Liver (tissue), 9 donors: ENCODE results near the gene NDUFS1. TPM values are rescaled to one million over a fixed set of nuclear protein-coding genes. Genes with fewer than 3 reads are reported as not detected.

Experiments used
- DNase-seq: peaks from one replicate; pipeline ENCODE4 v3.0.0-alpha.2; 2017; ENCODE audit warnings: low spot score
- H3K27ac ChIP-seq, 2 donors: one replicate each; pipeline ENCODE4 v1.7.0; 2013; ENCODE audit warnings: inconsistent platforms in 2 of 2, low read length in 2 of 2, control low read depth in 1 of 2, low read depth in 1 of 2, mild to moderate bottlenecking in 1 of 2
- H3K27me3 ChIP-seq, 4 donors: one replicate each; pipeline versions ENCODE4 v1.6.1 to v1.7.0; 2013; ENCODE audit warnings: low read length in 3 of 4, inconsistent platforms in 1 of 4, mild to moderate bottlenecking in 1 of 4, moderate library complexity in 1 of 4; ENCODE audit not compliant: control insufficient read depth in 4 of 4, insufficient read depth in 4 of 4
- H3K36me3 ChIP-seq, 4 donors: one replicate each; pipeline versions ENCODE4 v1.6.1 to v1.7.0; 2013; ENCODE audit warnings: low read length in 3 of 4, mild to moderate bottlenecking in 3 of 4, low read depth in 1 of 4, moderate library complexity in 1 of 4; ENCODE audit not compliant: control insufficient read depth in 4 of 4, insufficient read depth in 3 of 4
- H3K4me1 ChIP-seq, 4 donors: one replicate each; pipeline versions ENCODE4 v1.6.1 to v1.7.0; 2013; ENCODE audit warnings: low read length in 3 of 4, mild to moderate bottlenecking in 3 of 4, moderate library complexity in 1 of 4; ENCODE audit not compliant: control insufficient read depth in 4 of 4, insufficient read depth in 4 of 4
- H3K4me3 ChIP-seq, 3 donors: one replicate each; pipeline versions ENCODE4 v1.6.1 to v1.7.0; 2013; ENCODE audit warnings: low read length in 3 of 3, control low read depth in 1 of 3, low read depth in 1 of 3, mild to moderate bottlenecking in 1 of 3
- H3K9ac ChIP-seq, 2 donors: one replicate each; pipeline ENCODE4 v1.7.0; 2013; ENCODE audit warnings: low read length in 2 of 2, mild to moderate bottlenecking in 2 of 2, moderate library complexity in 2 of 2, control low read depth in 1 of 2, low read depth in 1 of 2
- H3K9me3 ChIP-seq, 4 donors: one replicate each; pipeline versions ENCODE4 v1.6.1 to v1.7.0; 2013; ENCODE audit warnings: low read length in 3 of 4; ENCODE audit not compliant: control insufficient read depth in 4 of 4
- ATF3 ChIP-seq: IDR thresholded peaks from 2 replicates; pipeline ENCODE4 v1.6.1; 2016; ENCODE audit warnings: antibody characterized with exemption
- EGR1 ChIP-seq, 2 donors: IDR thresholded peaks; 2 replicates each; pipeline ENCODE4 v1.6.1; 2016 to 2018; ENCODE audit warnings: antibody characterized with exemption in 2 of 2, low read depth in 2 of 2
- FOXA1 ChIP-seq: IDR thresholded peaks from 2 replicates; pipeline ENCODE4 v1.6.1; 2016; ENCODE audit warnings: antibody characterized with exemption
- FOXA2 ChIP-seq: IDR thresholded peaks from 2 replicates; pipeline ENCODE4 v1.6.1; 2016; ENCODE audit warnings: antibody characterized with exemption
- GABPA ChIP-seq, 2 donors: IDR thresholded peaks in 1 of 2; conservative IDR thresholded peaks in 1 of 2; 2 replicates each; pipeline ENCODE4 v1.6.1; 2016; ENCODE audit warnings: antibody characterized with exemption in 2 of 2, mild to moderate bottlenecking in 1 of 2, moderate library complexity in 1 of 2
- HNF4A ChIP-seq, 2 donors: conservative IDR thresholded peaks; 2 replicates each; pipeline ENCODE4 v1.6.1; 2016; ENCODE audit warnings: antibody characterized with exemption in 2 of 2, mild to moderate bottlenecking in 2 of 2
- HNF4G ChIP-seq: IDR thresholded peaks from 2 replicates; pipeline ENCODE4 v1.6.1; 2016; ENCODE audit warnings: antibody characterized with exemption
- JUND ChIP-seq, 2 donors: IDR thresholded peaks; 2 replicates each; pipeline ENCODE4 v1.6.1; 2016; ENCODE audit warnings: antibody characterized with exemption in 2 of 2
- MAX ChIP-seq: IDR thresholded peaks from 2 replicates; pipeline ENCODE4 v1.6.1; 2016; ENCODE audit warnings: antibody characterized with exemption
- NR2F2 ChIP-seq: IDR thresholded peaks from 2 replicates; pipeline ENCODE4 v1.6.1; 2016; ENCODE audit warnings: antibody characterized with exemption
- RAD21 ChIP-seq, 2 donors: IDR thresholded peaks; 2 replicates each; pipeline ENCODE4 v1.6.1; 2016; ENCODE audit warnings: antibody characterized with exemption in 2 of 2, mild to moderate bottlenecking in 2 of 2
- RXRA ChIP-seq, 2 donors: IDR thresholded peaks; 2 replicates each; pipeline ENCODE4 v1.6.1; 2017 to 2018; ENCODE audit warnings: antibody characterized with exemption in 2 of 2, mild to moderate bottlenecking in 1 of 2
- SP1 ChIP-seq: IDR thresholded peaks from 2 replicates; pipeline ENCODE4 v1.6.1; 2018; ENCODE audit warnings: antibody characterized with exemption, mild to moderate bottlenecking
- TAF1 ChIP-seq: conservative IDR thresholded peaks from 2 replicates; pipeline ENCODE4 v1.6.1; 2016; ENCODE audit warnings: antibody characterized with exemption, mild to moderate bottlenecking
- YY1 ChIP-seq: IDR thresholded peaks from 2 replicates; pipeline ENCODE4 v1.6.1; 2016; ENCODE audit warnings: antibody characterized with exemption, mild to moderate bottlenecking
- WGBS: extraction: QIAGEN DNeasy Blood & Tissue Kit; methylation state at CpG from one replicate; pipeline ENCODE4 v1.1.7; 2013; 5-methylcytosine and 5-hydroxymethylcytosine counted together
- polyA plus RNA-seq, 2 donors: library from polyadenylated mRNA; stranded (reverse) in 1 of 2; unstranded in 1 of 2; fragments of 200-250 nt in 1 of 2; fragments of >200 nt in 1 of 2; fragmentation: Nextera tagmentation in 1 of 2; extraction: Ambion mirVana in 1 of 2; gene quantifications; one replicate each; pipeline versions ENCODE4 v1.2.1 to v1.2.3, GENCODE V29; 2013 to 2015
- total RNA-seq, 2 donors: library from RNA; depleted of rRNA; stranded (reverse); fragments of >200 nt; gene quantifications; one replicate each; pipeline ENCODE4 v1.2.3, GENCODE V29; 2014
- TF ChIP-seq, protein P1 (sequence below): IDR thresholded peaks from 2 replicates; pipeline ENCODE4 v1.6.1; 2016; ENCODE audit warnings: antibody characterized with exemption
- TF ChIP-seq, protein P2 (sequence below): IDR thresholded peaks from 2 replicates; pipeline ENCODE4 v1.6.1; 2016; ENCODE audit warnings: antibody characterized with exemption, mild to moderate bottlenecking
- TF ChIP-seq, protein P3 (sequence below): fragments of 150-350 bp; IDR thresholded peaks from 2 replicates; pipeline ENCODE4 v1.5.1; 2017; ENCODE audit warnings: improper control_type of control experiment, low read depth, low read length; ENCODE audit not compliant: missing input control
- donor health status: healthy.
- donor health status: healthy.
- donor health status: healthy.
- donor health status: healthy.
- donor health status: healthy.

NDUFS1 gene
- total and polyA plus RNA-seq, 4 donors: 39.7 to 167 (median 83.2) TPM

GRCh38 chr2:206201075-206201848, 42.0 kb upstream of the NDUFS1 start:
- Histone ChIP-seq H3K36me3 (no peaks in the 10 kb centered on the region), H3K4me1 (no peaks in the 10 kb centered on the region), H3K27ac (no peak overlapping the region), H3K9me3 (no peaks in the 10 kb centered on the region), H3K9ac (no peak overlapping the region), H3K27me3 (no peaks in the 10 kb centered on the region), H3K4me3 (no peak overlapping the region)
- DNase-seq: no peak
- 75% methylated on average over 5 of the region's 5 CpGs for WGBS
- TF ChIP-seq, protein P1, sequence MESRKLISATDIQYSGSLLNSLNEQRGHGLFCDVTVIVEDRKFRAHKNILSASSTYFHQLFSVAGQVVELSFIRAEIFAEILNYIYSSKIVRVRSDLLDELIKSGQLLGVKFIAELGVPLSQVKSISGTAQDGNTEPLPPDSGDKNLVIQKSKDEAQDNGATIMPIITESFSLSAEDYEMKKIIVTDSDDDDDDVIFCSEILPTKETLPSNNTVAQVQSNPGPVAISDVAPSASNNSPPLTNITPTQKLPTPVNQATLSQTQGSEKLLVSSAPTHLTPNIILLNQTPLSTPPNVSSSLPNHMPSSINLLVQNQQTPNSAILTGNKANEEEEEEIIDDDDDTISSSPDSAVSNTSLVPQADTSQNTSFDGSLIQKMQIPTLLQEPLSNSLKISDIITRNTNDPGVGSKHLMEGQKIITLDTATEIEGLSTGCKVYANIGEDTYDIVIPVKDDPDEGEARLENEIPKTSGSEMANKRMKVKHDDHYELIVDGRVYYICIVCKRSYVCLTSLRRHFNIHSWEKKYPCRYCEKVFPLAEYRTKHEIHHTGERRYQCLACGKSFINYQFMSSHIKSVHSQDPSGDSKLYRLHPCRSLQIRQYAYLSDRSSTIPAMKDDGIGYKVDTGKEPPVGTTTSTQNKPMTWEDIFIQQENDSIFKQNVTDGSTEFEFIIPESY: no peak
- TF ChIP-seq, protein P2, sequence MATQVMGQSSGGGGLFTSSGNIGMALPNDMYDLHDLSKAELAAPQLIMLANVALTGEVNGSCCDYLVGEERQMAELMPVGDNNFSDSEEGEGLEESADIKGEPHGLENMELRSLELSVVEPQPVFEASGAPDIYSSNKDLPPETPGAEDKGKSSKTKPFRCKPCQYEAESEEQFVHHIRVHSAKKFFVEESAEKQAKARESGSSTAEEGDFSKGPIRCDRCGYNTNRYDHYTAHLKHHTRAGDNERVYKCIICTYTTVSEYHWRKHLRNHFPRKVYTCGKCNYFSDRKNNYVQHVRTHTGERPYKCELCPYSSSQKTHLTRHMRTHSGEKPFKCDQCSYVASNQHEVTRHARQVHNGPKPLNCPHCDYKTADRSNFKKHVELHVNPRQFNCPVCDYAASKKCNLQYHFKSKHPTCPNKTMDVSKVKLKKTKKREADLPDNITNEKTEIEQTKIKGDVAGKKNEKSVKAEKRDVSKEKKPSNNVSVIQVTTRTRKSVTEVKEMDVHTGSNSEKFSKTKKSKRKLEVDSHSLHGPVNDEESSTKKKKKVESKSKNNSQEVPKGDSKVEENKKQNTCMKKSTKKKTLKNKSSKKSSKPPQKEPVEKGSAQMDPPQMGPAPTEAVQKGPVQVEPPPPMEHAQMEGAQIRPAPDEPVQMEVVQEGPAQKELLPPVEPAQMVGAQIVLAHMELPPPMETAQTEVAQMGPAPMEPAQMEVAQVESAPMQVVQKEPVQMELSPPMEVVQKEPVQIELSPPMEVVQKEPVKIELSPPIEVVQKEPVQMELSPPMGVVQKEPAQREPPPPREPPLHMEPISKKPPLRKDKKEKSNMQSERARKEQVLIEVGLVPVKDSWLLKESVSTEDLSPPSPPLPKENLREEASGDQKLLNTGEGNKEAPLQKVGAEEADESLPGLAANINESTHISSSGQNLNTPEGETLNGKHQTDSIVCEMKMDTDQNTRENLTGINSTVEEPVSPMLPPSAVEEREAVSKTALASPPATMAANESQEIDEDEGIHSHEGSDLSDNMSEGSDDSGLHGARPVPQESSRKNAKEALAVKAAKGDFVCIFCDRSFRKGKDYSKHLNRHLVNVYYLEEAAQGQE: no peak
- no peak for TF ChIP-seq HNF4A (conservative IDR thresholded peaks at IDR 0.05)
- TF ChIP-seq, protein P3, sequence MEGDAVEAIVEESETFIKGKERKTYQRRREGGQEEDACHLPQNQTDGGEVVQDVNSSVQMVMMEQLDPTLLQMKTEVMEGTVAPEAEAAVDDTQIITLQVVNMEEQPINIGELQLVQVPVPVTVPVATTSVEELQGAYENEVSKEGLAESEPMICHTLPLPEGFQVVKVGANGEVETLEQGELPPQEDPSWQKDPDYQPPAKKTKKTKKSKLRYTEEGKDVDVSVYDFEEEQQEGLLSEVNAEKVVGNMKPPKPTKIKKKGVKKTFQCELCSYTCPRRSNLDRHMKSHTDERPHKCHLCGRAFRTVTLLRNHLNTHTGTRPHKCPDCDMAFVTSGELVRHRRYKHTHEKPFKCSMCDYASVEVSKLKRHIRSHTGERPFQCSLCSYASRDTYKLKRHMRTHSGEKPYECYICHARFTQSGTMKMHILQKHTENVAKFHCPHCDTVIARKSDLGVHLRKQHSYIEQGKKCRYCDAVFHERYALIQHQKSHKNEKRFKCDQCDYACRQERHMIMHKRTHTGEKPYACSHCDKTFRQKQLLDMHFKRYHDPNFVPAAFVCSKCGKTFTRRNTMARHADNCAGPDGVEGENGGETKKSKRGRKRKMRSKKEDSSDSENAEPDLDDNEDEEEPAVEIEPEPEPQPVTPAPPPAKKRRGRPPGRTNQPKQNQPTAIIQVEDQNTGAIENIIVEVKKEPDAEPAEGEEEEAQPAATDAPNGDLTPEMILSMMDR: no peak
- no peak for TF ChIP-seq FOXA2
- no peak for TF ChIP-seq RXRA (IDR thresholded peaks at IDR 0.05)
- no peak for TF ChIP-seq HNF4G
- TF ChIP-seq YY1: no peak
- no peak for TF ChIP-seq ATF3
- no peak for TF ChIP-seq GABPA (IDR thresholded peaks at IDR 0.05 in 1 of 2, conservative IDR thresholded peaks at IDR 0.05 in 1 of 2)
- no peak for TF ChIP-seq TAF1
- TF ChIP-seq EGR1 (IDR thresholded peaks at IDR 0.05; ENCODE audit: low read depth in 2 of 2): no peak
- TF ChIP-seq JUND (IDR thresholded peaks at IDR 0.05): no peak
- TF ChIP-seq SP1: no peak
- no peak for TF ChIP-seq RAD21 (IDR thresholded peaks at IDR 0.05)
- TF ChIP-seq MAX: no peak
- TF ChIP-seq NR2F2: no peak
- no peak for TF ChIP-seq FOXA1
